Muscle layer of duodenum (tissue), 2 donors: Measurements from ENCODE around the gene ZFYVE27.

Experiments used
- H3K27ac ChIP-seq: one replicate; pipeline ENCODE4 v1.7.0; 2013; ENCODE audit warnings: mild to moderate bottlenecking, low read length
- H3K27me3 ChIP-seq: one replicate; pipeline ENCODE4 v1.7.0; 2013; ENCODE audit warnings: low read depth, mild to moderate bottlenecking, control low read depth, low read length
- H3K36me3 ChIP-seq, 2 donors: one replicate each; pipeline ENCODE4 v1.7.0; 2013; ENCODE audit warnings: low read length in 2 of 2, control low read depth in 1 of 2, mild to moderate bottlenecking in 1 of 2; ENCODE audit not compliant: insufficient read depth in 2 of 2, control insufficient read depth in 1 of 2
- H3K4me1 ChIP-seq, 2 donors: one replicate each; pipeline ENCODE4 v1.7.0; 2013; ENCODE audit warnings: low read length in 2 of 2, mild to moderate bottlenecking in 2 of 2, control low read depth in 1 of 2, moderate library complexity in 1 of 2; ENCODE audit not compliant: insufficient read depth in 2 of 2, control insufficient read depth in 1 of 2
- H3K4me3 ChIP-seq, 2 donors: one replicate each; pipeline ENCODE4 v1.7.0; 2013; ENCODE audit warnings: low read length in 2 of 2, low read depth in 1 of 2, mild to moderate bottlenecking in 1 of 2
- H3K9me3 ChIP-seq, 2 donors: one replicate each; pipeline ENCODE4 v1.7.0; 2013; ENCODE audit warnings: low read length in 2 of 2, control low read depth in 1 of 2, mild to moderate bottlenecking in 1 of 2; ENCODE audit not compliant: control insufficient read depth in 1 of 2
- donor health status: healthy.

The ZFYVE27 gene

GRCh38 chr10:97810446-97810845 lies 73.5 kb downstream of the ZFYVE27 start:
- no peaks in the 10 kb centered on the region for H3K27me3 ChIP-seq
- no peaks in the 10 kb centered on the region for H3K9me3 ChIP-seq
- no peaks in the 10 kb centered on the region for H3K4me1 ChIP-seq
- H3K27ac ChIP-seq = no peak overlapping the region
- no peak overlapping the region for H3K4me3 ChIP-seq
- no peaks in the 10 kb centered on the region for H3K36me3 ChIP-seq
